SK-N-MC (cell line): ENCODE results near the gene KCTD11.
"Not testable (repeated sequence)": the region's sequence is repeated elsewhere in the genome, so short reads cannot be mapped to it uniquely, and the experiment has no call there.

Experiments used
- DNase-seq: peaks from one replicate; pipeline ENCODE4 v3.0.0-alpha.2; 2011; ENCODE audit warnings: low read depth, low spot score
- H3K27ac ChIP-seq: fragments of 200-600 bp; sonication (generic); 2 replicates; pipeline ENCODE4 v1.5.1; 2016; ENCODE audit warnings: mixed run types
- H3K36me3 ChIP-seq: fragments of 200-600 bp; sonication (generic); 2 replicates; pipeline ENCODE4 v1.6.1; 2017; ENCODE audit warnings: antibody characterized with exemption, low read length, mixed read lengths; ENCODE audit not compliant: insufficient read depth
- H3K4me3 ChIP-seq: fragments of 200-600 bp; sonication (generic); 2 replicates; pipeline ENCODE4 v1.5.1; 2016
- H3K9ac ChIP-seq: fragments of 200-600 bp; sonication (generic); 2 replicates; pipeline ENCODE4 v1.8.0; 2017; ENCODE audit warnings: mixed run types, mixed read lengths; ENCODE audit not compliant: insufficient read length
- H3K9me3 ChIP-seq: fragments of 200-600 bp; sonication (generic); 2 replicates; pipeline ENCODE4 v1.6.1; 2017; ENCODE audit warnings: low read depth, mild to moderate bottlenecking, antibody characterized with exemption, low read length, moderate library complexity, mixed read lengths
- EZH2 ChIP-seq: fragments of 200-600 bp; sonication (generic); IDR thresholded peaks from one replicate; pipeline ENCODE4 v1.6.1; 2017; ENCODE audit warnings: antibody characterized with exemption
- FOXP2 ChIP-seq: optimal IDR thresholded peaks from 2 replicates; pipeline ENCODE3; 2011; ENCODE audit warnings: mild to moderate bottlenecking, moderate library complexity; ENCODE audit not compliant: insufficient read depth; ENCODE audit errors: extremely low read length, control extremely low read depth
- POLR2AphosphoS5 ChIP-seq: IDR thresholded peaks from 2 replicates; pipeline ENCODE4 v1.6.1; 2012; ENCODE audit warnings: mild to moderate bottlenecking, low read depth, low read length, borderline replicate concordance

KCTD11 gene

GRCh38 chr17:7356072-7356549 is 4.1 kb downstream of the KCTD11 start:
- H3K9ac ChIP-seq: no peak overlapping the region
- H3K36me3 ChIP-seq: no peaks in the 10 kb centered on the region
- DNase-seq: no peak
- no peaks in the 10 kb centered on the region for H3K9me3 ChIP-seq
- TF ChIP-seq POLR2AphosphoS5: no peak
- TF ChIP-seq FOXP2: no peak
- no peak for TF ChIP-seq EZH2
- H3K27ac ChIP-seq: no peak overlapping the region
- no peak overlapping the region for H3K4me3 ChIP-seq

- TF ChIP-seq EZH2 (no peak), POLR2AphosphoS5 (no peak), FOXP2 (no peak)
- Histone ChIP-seq H3K9ac (no peak overlapping the region), H3K36me3 (no peaks in the 10 kb centered on the region), H3K4me3 (no peak overlapping the region), H3K27ac (no peak overlapping the region), H3K9me3 (no peaks in the 10 kb centered on the region)
- no peak for DNase-seq
These were observed 4.8 kb downstream of the KCTD11 start for GRCh38 chr17:7356756-7357155.

- H3K27ac ChIP-seq: no peak overlapping the region
- no peaks in the 10 kb centered on the region for H3K9me3 ChIP-seq
These were observed 5.4 kb downstream of the KCTD11 start for GRCh38 chr17:7357381-7357780.

GRCh38 chr17:7361906-7362305 is 9.9 kb downstream of the KCTD11 start:
- Histone ChIP-seq H3K4me3 (no peak overlapping the region), H3K27ac (no peak overlapping the region), H3K9ac (no peak overlapping the region), H3K9me3 (no peaks in the 10 kb centered on the region), H3K36me3 (no peaks in the 10 kb centered on the region)
- TF ChIP-seq EZH2: no peak
- no peak for TF ChIP-seq POLR2AphosphoS5
- TF ChIP-seq FOXP2: no peak
- no peak for DNase-seq

More at GRCh38 chr17:7357381-7357780, 5.4 kb downstream of the KCTD11 start:
- H3K9ac ChIP-seq: no peak overlapping the region
- no peak for DNase-seq
- H3K36me3 ChIP-seq: no peaks in the 10 kb centered on the region
- TF ChIP-seq FOXP2 (no peak), EZH2 (no peak), POLR2AphosphoS5 (no peak)
- no peak overlapping the region for H3K4me3 ChIP-seq

- TF ChIP-seq EZH2 (no peak), FOXP2 (no peak), POLR2AphosphoS5 (no peak)
- Histone ChIP-seq H3K9me3 (no peaks in the 10 kb centered on the region), H3K9ac (no peak overlapping the region), H3K36me3 (no peaks in the 10 kb centered on the region), H3K4me3 (no peak overlapping the region), H3K27ac (no peak overlapping the region)
- no peak for DNase-seq
These were observed 11.3 kb downstream of the KCTD11 start for GRCh38 chr17:7363311-7363710.

GRCh38 chr17:7365963-7366362 is 14.0 kb downstream of the KCTD11 start:
- not testable (repeated sequence) for H3K27ac ChIP-seq, H3K36me3 ChIP-seq, H3K9me3 ChIP-seq, H3K9ac ChIP-seq, H3K4me3 ChIP-seq, DNase-seq

GRCh38 chr17:7367083-7367482 is 15.1 kb downstream of the KCTD11 start:
- H3K36me3 ChIP-seq: no peaks in the 10 kb centered on the region
- DNase-seq: no peak
- no peak overlapping the region for H3K27ac ChIP-seq
- H3K9me3 ChIP-seq: no peaks in the 10 kb centered on the region
- TF ChIP-seq POLR2AphosphoS5 (no peak), FOXP2 (no peak)
- H3K4me3 ChIP-seq: no peak overlapping the region
- no peak overlapping the region for H3K9ac ChIP-seq

- Histone ChIP-seq H3K9ac (no peak overlapping the region), H3K36me3 (no peaks in the 10 kb centered on the region), H3K9me3 (no peaks in the 10 kb centered on the region), H3K4me3 (no peak overlapping the region), H3K27ac (no peak overlapping the region)
- TF ChIP-seq EZH2 (no peak), POLR2AphosphoS5 (no peak), FOXP2 (no peak)
- no peak for DNase-seq
These were observed 16.1 kb downstream of the KCTD11 start for GRCh38 chr17:7367918-7368598.

- DNase-seq, H3K9me3 ChIP-seq, H3K9ac ChIP-seq, H3K4me3 ChIP-seq, H3K27ac ChIP-seq, H3K36me3 ChIP-seq: not testable (repeated sequence)
These were observed 16.6 kb downstream of the KCTD11 start for GRCh38 chr17:7368599-7368994.
